ENCODE data around the gene ATP11C.
"Not testable (repeated sequence)": the region's sequence is repeated elsewhere in the genome, so short reads cannot be mapped to it uniquely, and the experiment has no call there.

ATP11C gene

DNA sequence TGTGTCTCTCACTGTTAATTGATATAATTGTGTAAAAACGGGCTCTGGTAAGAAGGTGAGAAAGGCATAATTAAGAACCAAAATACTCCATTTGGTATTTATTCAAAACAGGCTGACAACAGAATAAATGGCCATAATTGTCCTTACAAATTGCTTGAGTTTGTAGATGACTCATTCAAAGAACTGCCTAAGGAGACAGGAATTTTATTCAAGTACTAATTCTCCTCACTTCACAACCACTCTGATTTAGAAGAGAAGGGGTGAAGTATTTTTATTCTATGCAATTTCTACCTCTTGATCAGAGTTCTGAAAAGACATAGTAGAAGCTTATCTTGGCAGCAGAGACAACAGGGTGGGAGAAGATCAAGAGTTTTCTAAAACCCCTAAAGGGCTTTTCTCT is 43.1 kb downstream of the ATP11C start:
- Histone ChIP-seq H3K4me3 (ENCODE audit: low read depth, low read length) (no peak overlapping the region), H3K9me3 (ENCODE audit: control insufficient read depth, insufficient read depth, low read length) (no peaks in the 10 kb centered on the region), H3K27me3 (ENCODE audit: control insufficient read depth, insufficient read depth, low read length) (no peaks in the 10 kb centered on the region), H3K36me3 (ENCODE audit: control insufficient read depth, insufficient read depth, low read length) (no peaks in the 10 kb centered on the region), H3K9ac (ENCODE audit: low read depth, low read length) (no peak overlapping the region), H3K4me1 (ENCODE audit: control insufficient read depth, insufficient read depth, low read length) (peaks cover 3% of the 10 kb centered on the region)

GRCh38 chrX:139883984-139884383 is 48.9 kb downstream of the ATP11C start:
- Histone ChIP-seq H3K36me3 (ENCODE audit: control insufficient read depth, insufficient read depth, low read length) (no peaks in the 10 kb centered on the region), H3K9me3 (ENCODE audit: control insufficient read depth, insufficient read depth, low read length) (no peaks in the 10 kb centered on the region)

GRCh38 chrX:139882299-139882698 is 50.6 kb downstream of the ATP11C start:
- no peaks in the 10 kb centered on the region for H3K9me3 ChIP-seq (ENCODE audit: control insufficient read depth, insufficient read depth, low read length)
- H3K36me3 ChIP-seq (ENCODE audit: control insufficient read depth, insufficient read depth, low read length) = no peaks in the 10 kb centered on the region
- H3K27me3 ChIP-seq (ENCODE audit: control insufficient read depth, insufficient read depth, low read length) = no peaks in the 10 kb centered on the region
- no peak overlapping the region for H3K9ac ChIP-seq (ENCODE audit: low read depth, low read length)
- H3K4me3 ChIP-seq (ENCODE audit: low read depth, low read length) = no peak overlapping the region
- peaks cover 10% of the 10 kb centered on the region for H3K4me1 ChIP-seq (ENCODE audit: control insufficient read depth, insufficient read depth, low read length)

More at GRCh38 chrX:139883984-139884383, 48.9 kb downstream of the ATP11C start:
- H3K4me3 ChIP-seq (ENCODE audit: low read depth, low read length) = no peak overlapping the region
- no peaks in the 10 kb centered on the region for H3K27me3 ChIP-seq (ENCODE audit: control insufficient read depth, insufficient read depth, low read length)
- H3K4me1 ChIP-seq (ENCODE audit: control insufficient read depth, insufficient read depth, low read length) = peaks cover 10% of the 10 kb centered on the region
- H3K9ac ChIP-seq (ENCODE audit: low read depth, low read length) = no peak overlapping the region

DNA sequence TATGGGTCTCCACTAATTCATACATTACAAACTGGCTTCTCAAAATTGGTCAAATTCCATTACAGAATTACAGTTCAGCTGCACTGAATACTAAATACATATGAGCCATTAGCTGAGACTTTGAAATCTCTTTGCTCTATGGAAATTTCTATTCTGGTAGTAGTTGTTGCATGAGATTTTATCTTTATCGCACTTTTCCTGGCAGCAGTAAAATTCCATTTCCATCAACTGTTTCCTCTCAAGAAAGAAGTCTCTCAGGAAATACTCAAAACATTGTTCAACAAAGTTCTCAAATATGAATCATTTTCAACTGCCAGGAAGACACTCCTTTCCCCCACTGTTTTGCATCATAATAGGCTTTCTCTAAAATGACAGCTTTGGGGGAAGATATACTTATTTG is 51.3 kb downstream of the ATP11C start:
- no peak overlapping the region for H3K9ac ChIP-seq (ENCODE audit: low read depth, low read length)
- no peak overlapping the region for H3K4me3 ChIP-seq (ENCODE audit: low read depth, low read length)
- no peaks in the 10 kb centered on the region for H3K36me3 ChIP-seq (ENCODE audit: control insufficient read depth, insufficient read depth, low read length)
- H3K27me3 ChIP-seq (ENCODE audit: control insufficient read depth, insufficient read depth, low read length) = no peaks in the 10 kb centered on the region
- peaks cover 10% of the 10 kb centered on the region for H3K4me1 ChIP-seq (ENCODE audit: control insufficient read depth, insufficient read depth, low read length)
- H3K9me3 ChIP-seq (ENCODE audit: control insufficient read depth, insufficient read depth, low read length) = no peaks in the 10 kb centered on the region

DNA sequence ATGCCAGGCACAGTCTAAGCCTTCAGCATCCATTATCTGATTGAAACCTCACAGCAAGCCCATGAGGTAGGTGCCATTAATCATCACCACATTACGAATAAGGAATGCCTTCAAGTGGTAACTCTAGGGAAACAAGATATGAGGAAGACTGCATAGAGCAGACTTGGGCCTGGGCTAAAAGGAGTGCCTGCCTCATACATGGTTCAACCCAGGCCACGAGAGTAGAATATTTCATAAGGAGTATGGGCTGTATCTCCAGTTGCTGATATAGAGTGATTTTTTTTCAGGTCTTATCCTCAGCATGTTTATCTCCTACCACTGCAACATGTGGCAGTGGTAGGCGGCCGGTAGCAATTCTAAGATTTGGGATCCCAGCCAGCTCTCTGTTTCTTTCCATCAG is 51.7 kb downstream of the ATP11C start:
- H3K9me3 ChIP-seq (ENCODE audit: control insufficient read depth, insufficient read depth, low read length) = no peaks in the 10 kb centered on the region
- H3K4me1 ChIP-seq (ENCODE audit: control insufficient read depth, insufficient read depth, low read length) = peaks cover 10% of the 10 kb centered on the region
- H3K27me3 ChIP-seq (ENCODE audit: control insufficient read depth, insufficient read depth, low read length) = no peaks in the 10 kb centered on the region
- no peak overlapping the region for H3K9ac ChIP-seq (ENCODE audit: low read depth, low read length)
- H3K36me3 ChIP-seq (ENCODE audit: control insufficient read depth, insufficient read depth, low read length) = no peaks in the 10 kb centered on the region
- no peak overlapping the region for H3K4me3 ChIP-seq (ENCODE audit: low read depth, low read length)

- H3K4me3 ChIP-seq (ENCODE audit: low read depth, low read length) = no peak overlapping the region
- H3K9ac ChIP-seq (ENCODE audit: low read depth, low read length) = no peak overlapping the region
Observed at GRCh38 chrX:139877710-139878414, 55.0 kb downstream of the ATP11C start.

GRCh38 chrX:139875841-139876240 is 57.0 kb downstream of the ATP11C start:
- Histone ChIP-seq H3K4me1 (ENCODE audit: control insufficient read depth, insufficient read depth, low read length) (peaks cover 2% of the 10 kb centered on the region), H3K27me3 (ENCODE audit: control insufficient read depth, insufficient read depth, low read length) (no peaks in the 10 kb centered on the region), H3K36me3 (ENCODE audit: control insufficient read depth, insufficient read depth, low read length) (no peaks in the 10 kb centered on the region), H3K9me3 (ENCODE audit: control insufficient read depth, insufficient read depth, low read length) (no peaks in the 10 kb centered on the region), H3K4me3 (ENCODE audit: low read depth, low read length) (no peak overlapping the region), H3K9ac (ENCODE audit: low read depth, low read length) (no peak overlapping the region)

More at GRCh38 chrX:139877710-139878414, 55.0 kb downstream of the ATP11C start:
- Histone ChIP-seq H3K36me3 (ENCODE audit: control insufficient read depth, insufficient read depth, low read length) (no peaks in the 10 kb centered on the region), H3K4me1 (ENCODE audit: control insufficient read depth, insufficient read depth, low read length) (peaks cover 10% of the 10 kb centered on the region), H3K9me3 (ENCODE audit: control insufficient read depth, insufficient read depth, low read length) (no peaks in the 10 kb centered on the region), H3K27me3 (ENCODE audit: control insufficient read depth, insufficient read depth, low read length) (no peaks in the 10 kb centered on the region)

- Histone ChIP-seq H3K36me3 (ENCODE audit: control insufficient read depth, insufficient read depth, low read length) (no peaks in the 10 kb centered on the region), H3K4me1 (ENCODE audit: control insufficient read depth, insufficient read depth, low read length) (no peaks in the 10 kb centered on the region), H3K9ac (ENCODE audit: low read depth, low read length) (no peak overlapping the region), H3K27me3 (ENCODE audit: control insufficient read depth, insufficient read depth, low read length) (no peaks in the 10 kb centered on the region), H3K4me3 (ENCODE audit: low read depth, low read length) (no peak overlapping the region), H3K9me3 (ENCODE audit: control insufficient read depth, insufficient read depth, low read length) (no peaks in the 10 kb centered on the region)
Observed at GRCh38 chrX:139869796-139870195, 63.1 kb downstream of the ATP11C start.

DNA sequence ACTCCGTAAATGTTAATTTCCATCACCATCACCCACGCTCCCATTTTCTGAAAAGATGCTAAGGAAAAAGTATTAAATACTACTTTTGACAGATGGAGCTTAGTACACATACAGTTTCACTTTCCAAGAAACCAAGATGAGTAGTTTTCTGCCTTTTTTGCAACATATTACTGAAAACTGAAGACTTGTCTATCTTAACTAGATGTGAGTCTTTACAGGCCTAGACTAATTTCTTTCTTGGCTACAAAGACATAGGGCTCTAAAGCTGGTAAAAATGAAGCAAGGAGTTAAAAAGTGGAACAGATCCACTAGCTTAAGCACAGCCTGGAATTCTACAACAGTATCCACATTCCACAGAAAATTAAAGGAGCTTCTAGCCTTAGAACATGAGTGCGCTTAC is 68.2 kb downstream of the ATP11C start:
- H3K27me3 ChIP-seq (ENCODE audit: control insufficient read depth, insufficient read depth, low read length) = no peaks in the 10 kb centered on the region
- H3K9me3 ChIP-seq (ENCODE audit: control insufficient read depth, insufficient read depth, low read length) = no peaks in the 10 kb centered on the region
- H3K9ac ChIP-seq (ENCODE audit: low read depth, low read length) = no peak overlapping the region
- no peaks in the 10 kb centered on the region for H3K36me3 ChIP-seq (ENCODE audit: control insufficient read depth, insufficient read depth, low read length)
- H3K4me1 ChIP-seq (ENCODE audit: control insufficient read depth, insufficient read depth, low read length) = no peaks in the 10 kb centered on the region
- no peak overlapping the region for H3K4me3 ChIP-seq (ENCODE audit: low read depth, low read length)

GRCh38 chrX:139862208-139862607 is 70.6 kb downstream of the ATP11C start:
- Histone ChIP-seq H3K4me1 (ENCODE audit: control insufficient read depth, insufficient read depth, low read length) (no peaks in the 10 kb centered on the region), H3K9ac (ENCODE audit: low read depth, low read length) (no peak overlapping the region), H3K36me3 (ENCODE audit: control insufficient read depth, insufficient read depth, low read length) (no peaks in the 10 kb centered on the region), H3K4me3 (ENCODE audit: low read depth, low read length) (no peak overlapping the region), H3K9me3 (ENCODE audit: control insufficient read depth, insufficient read depth, low read length) (no peaks in the 10 kb centered on the region), H3K27me3 (ENCODE audit: control insufficient read depth, insufficient read depth, low read length) (no peaks in the 10 kb centered on the region)

- H3K4me1 ChIP-seq (ENCODE audit: control insufficient read depth, insufficient read depth, low read length) = peaks cover 14% of the 10 kb centered on the region
- not testable (repeated sequence) for H3K9me3 ChIP-seq (ENCODE audit: control insufficient read depth, insufficient read depth, low read length); H3K36me3 ChIP-seq (ENCODE audit: control insufficient read depth, insufficient read depth, low read length); H3K9ac ChIP-seq (ENCODE audit: low read depth, low read length); H3K27me3 ChIP-seq (ENCODE audit: control insufficient read depth, insufficient read depth, low read length); H3K4me3 ChIP-seq (ENCODE audit: low read depth, low read length)
Observed at GRCh38 chrX:139856826-139857225, 76.0 kb downstream of the ATP11C start.

DNA sequence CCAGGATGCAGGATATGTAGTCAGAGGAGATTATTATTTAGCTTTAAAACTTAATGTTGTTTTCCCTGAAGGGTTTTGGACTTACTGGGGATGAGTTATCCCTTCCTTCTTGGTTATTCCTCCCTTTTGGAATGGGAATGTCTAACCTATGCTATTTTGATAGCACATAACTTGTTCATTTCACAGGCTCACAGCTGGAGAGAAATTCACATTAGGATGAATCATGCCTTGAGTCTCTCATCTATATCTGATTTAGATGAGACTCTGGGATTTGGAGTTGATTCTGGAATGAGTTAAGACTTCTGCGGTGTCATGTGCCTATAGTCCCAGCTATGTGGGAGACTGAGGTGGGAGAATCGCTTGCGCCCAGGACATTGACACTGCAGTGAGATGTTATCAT is 81.1 kb downstream of the ATP11C start:
- Histone ChIP-seq H3K9ac (ENCODE audit: low read depth, low read length) (no peak overlapping the region), H3K27me3 (ENCODE audit: control insufficient read depth, insufficient read depth, low read length) (no peaks in the 10 kb centered on the region)

More for the DNA sequence above, 81.1 kb downstream of the ATP11C start:
- H3K9me3 ChIP-seq (ENCODE audit: control insufficient read depth, insufficient read depth, low read length) = no peaks in the 10 kb centered on the region
- H3K4me1 ChIP-seq (ENCODE audit: control insufficient read depth, insufficient read depth, low read length) = peaks cover 29% of the 10 kb centered on the region
- H3K4me3 ChIP-seq (ENCODE audit: low read depth, low read length) = no peak overlapping the region
- no peaks in the 10 kb centered on the region for H3K36me3 ChIP-seq (ENCODE audit: control insufficient read depth, insufficient read depth, low read length)
